ENCODE data around the gene KATNAL1.
A peak's percentile ranks its signal among the peaks of the same experiment; 100 is the strongest.

Gene KATNAL1

DNA sequence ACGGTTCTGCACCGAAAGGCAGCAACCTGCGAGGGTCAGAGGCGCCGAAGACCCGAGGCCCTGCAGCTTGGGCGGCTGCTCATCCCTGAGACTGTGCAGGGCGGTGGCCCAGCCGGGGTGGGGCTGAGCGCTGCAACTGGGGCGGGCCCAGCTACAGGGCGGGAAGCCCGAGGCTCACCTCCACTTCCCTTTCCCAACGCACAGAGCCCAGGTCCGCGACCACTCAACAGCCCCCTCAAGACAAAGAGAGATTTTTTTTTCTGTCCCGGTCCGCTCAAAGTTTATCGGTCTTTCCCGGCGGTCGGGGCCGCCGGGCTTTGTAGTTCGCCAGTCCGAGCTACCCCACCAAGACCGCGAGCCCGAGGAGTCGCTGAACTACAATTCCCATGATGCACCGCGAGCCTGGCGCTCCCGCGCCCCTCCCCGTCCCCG is 573 bp downstream of the KATNAL1 start:
- DNase-seq (ENCODE audit: extremely low spot score): peak; percentile 86
- CTCF ChIA-PET: no interaction called here
- peak; percentile 41; the same call in 1 of the 2 replicates for TF ChIP-seq ZNF384 (IDR thresholded peaks at IDR 0.05)
- no peak for TF ChIP-seq PKNOX1 (IDR thresholded peaks at IDR 0.05)
- TF ChIP-seq SUZ12 (IDR thresholded peaks at IDR 0.05): peak; percentile 65; the same call in 1 of the 2 replicates
- POLR2A ChIA-PET: interaction anchor here (0.6 to 2.1 kb wide), 9 partner anchors 11 to 584 kb away, joined by 3 to 8 read pairs (median 4); no protein-coding TSS in a partner anchor

DNA sequence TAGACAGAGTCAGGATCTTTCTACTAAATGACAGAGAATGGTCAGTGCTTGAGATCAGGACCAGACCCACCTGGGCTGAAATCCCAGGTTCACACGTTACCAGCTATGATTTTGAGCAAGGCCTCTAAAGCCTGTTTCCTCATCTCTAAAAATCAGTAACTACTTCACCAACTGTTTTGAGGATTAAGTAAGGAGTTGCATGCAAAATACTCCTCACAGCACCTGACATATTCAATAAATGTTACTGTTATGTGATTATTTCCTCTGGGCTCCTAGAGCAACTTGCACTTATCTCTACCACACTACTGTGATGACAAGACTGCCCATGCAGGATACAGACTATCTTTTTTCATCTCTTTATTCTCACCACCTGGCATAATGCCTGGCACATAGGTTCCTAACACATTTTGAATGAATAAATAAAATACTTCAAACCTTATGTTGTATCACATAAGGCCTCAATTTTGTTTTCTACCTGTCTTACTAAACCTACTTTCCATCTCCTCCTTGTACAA is 1.8 kb downstream of the KATNAL1 start:
- POLR2A ChIA-PET: no interaction called here
- no peak for DNase-seq (ENCODE audit: extremely low spot score)
- CTCF ChIA-PET: no interaction called here
- TF ChIP-seq L3MBTL2 (conservative IDR thresholded peaks at IDR 0.05) (no peak), SUZ12 (IDR thresholded peaks at IDR 0.05) (no peak), ZNF384 (IDR thresholded peaks at IDR 0.05) (no peak), FOXK2 (IDR thresholded peaks at IDR 0.05) (no peak), LEF1 (IDR thresholded peaks at IDR 0.05; ENCODE audit: borderline replicate concordance) (no peak), CTBP1 (IDR thresholded peaks at IDR 0.05; ENCODE audit: borderline replicate concordance) (no peak), FOXM1 (IDR thresholded peaks at IDR 0.05; ENCODE audit: borderline replicate concordance) (no peak), FOXA1 (IDR thresholded peaks at IDR 0.05) (no peak), PKNOX1 (IDR thresholded peaks at IDR 0.05) (no peak), ARNT (IDR thresholded peaks at IDR 0.05) (no peak), SP1 (IDR thresholded peaks at IDR 0.05) (no peak), NFRKB (IDR thresholded peaks at IDR 0.05) (no peak)

- TF ChIP-seq FOXM1 (IDR thresholded peaks at IDR 0.05; ENCODE audit: borderline replicate concordance) (no peak), LEF1 (IDR thresholded peaks at IDR 0.05; ENCODE audit: borderline replicate concordance) (no peak), TARDBP (IDR thresholded peaks at IDR 0.05) (no peak), NFRKB (IDR thresholded peaks at IDR 0.05) (no peak), SP1 (IDR thresholded peaks at IDR 0.05) (no peak), ZNF384 (IDR thresholded peaks at IDR 0.05) (no peak), ELF4 (IDR thresholded peaks at IDR 0.05) (no peak), FOXK2 (IDR thresholded peaks at IDR 0.05) (no peak), FOXA1 (IDR thresholded peaks at IDR 0.05) (no peak)
- POLR2A ChIA-PET: no interaction called here
- DNase-seq (ENCODE audit: extremely low spot score): no peak
- CTCF ChIA-PET: interaction anchor here (0.6 kb wide), 1 partner anchor 198 kb away, joined by 4 read pairs; no protein-coding TSS in a partner anchor
These were observed 4.1 kb downstream of the KATNAL1 start for GRCh38 chr13:30303269-30303668.

- TF ChIP-seq BHLHE40 (IDR thresholded peaks at IDR 0.05; ENCODE audit: borderline replicate concordance) (no peak), FOXA1 (IDR thresholded peaks at IDR 0.05) (no peak), SUZ12 (IDR thresholded peaks at IDR 0.05) (no peak), FOXM1 (IDR thresholded peaks at IDR 0.05; ENCODE audit: borderline replicate concordance) (no peak), ARNT (IDR thresholded peaks at IDR 0.05) (no peak)
- no peak for DNase-seq (ENCODE audit: extremely low spot score)
- ChIA-PET CTCF (no interaction called here), POLR2A (no interaction called here)
These were observed 5.5 kb downstream of the KATNAL1 start for GRCh38 chr13:30301827-30302226.

GRCh38 chr13:30300596-30300995 is 6.8 kb downstream of the KATNAL1 start:
- ChIA-PET POLR2A (no interaction called here), CTCF (no interaction called here)
- TF ChIP-seq ZNF384 (IDR thresholded peaks at IDR 0.05) (no peak), NFRKB (IDR thresholded peaks at IDR 0.05) (no peak), SUZ12 (IDR thresholded peaks at IDR 0.05) (no peak), L3MBTL2 (conservative IDR thresholded peaks at IDR 0.05) (no peak), FOXK2 (IDR thresholded peaks at IDR 0.05) (no peak), HDGF (IDR thresholded peaks at IDR 0.05; ENCODE audit: borderline replicate concordance) (no peak), CTBP1 (IDR thresholded peaks at IDR 0.05; ENCODE audit: borderline replicate concordance) (no peak), ELF4 (IDR thresholded peaks at IDR 0.05) (no peak), FOXA1 (IDR thresholded peaks at IDR 0.05) (no peak), BHLHE40 (IDR thresholded peaks at IDR 0.05; ENCODE audit: borderline replicate concordance) (no peak), PKNOX1 (IDR thresholded peaks at IDR 0.05) (no peak), SP1 (IDR thresholded peaks at IDR 0.05) (no peak), FOXM1 (IDR thresholded peaks at IDR 0.05; ENCODE audit: borderline replicate concordance) (no peak)
- DNase-seq (ENCODE audit: extremely low spot score): no peak

DNA sequence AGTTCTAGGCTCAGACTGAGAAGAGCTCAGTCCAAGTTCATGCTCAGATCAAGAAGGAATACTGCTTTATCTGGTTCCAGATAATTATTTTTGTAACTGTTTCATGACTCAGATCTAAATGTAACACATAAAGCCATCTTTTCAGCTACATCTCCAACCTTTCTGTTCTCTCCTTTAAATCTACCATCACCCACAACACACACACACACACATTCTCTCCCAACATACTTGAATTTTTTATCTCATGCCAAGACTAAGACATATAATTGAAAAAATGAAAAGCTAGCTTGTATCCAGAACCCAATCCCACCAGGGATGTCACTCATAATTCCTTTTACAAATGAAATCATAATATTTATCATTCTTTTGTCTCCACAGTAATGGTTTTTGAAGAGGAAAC is 7.6 kb downstream of the KATNAL1 start:
- TF ChIP-seq PKNOX1 (IDR thresholded peaks at IDR 0.05) (no peak), L3MBTL2 (conservative IDR thresholded peaks at IDR 0.05) (no peak), ELF4 (IDR thresholded peaks at IDR 0.05) (no peak), SUZ12 (IDR thresholded peaks at IDR 0.05) (no peak), ZNF384 (IDR thresholded peaks at IDR 0.05) (no peak), CTBP1 (IDR thresholded peaks at IDR 0.05; ENCODE audit: borderline replicate concordance) (no peak), HDGF (IDR thresholded peaks at IDR 0.05; ENCODE audit: borderline replicate concordance) (no peak), FOXM1 (IDR thresholded peaks at IDR 0.05; ENCODE audit: borderline replicate concordance) (no peak), FOXK2 (IDR thresholded peaks at IDR 0.05) (no peak), NFRKB (IDR thresholded peaks at IDR 0.05) (no peak), BHLHE40 (IDR thresholded peaks at IDR 0.05; ENCODE audit: borderline replicate concordance) (no peak), FOXA1 (IDR thresholded peaks at IDR 0.05) (no peak), ARNT (IDR thresholded peaks at IDR 0.05) (no peak), LEF1 (IDR thresholded peaks at IDR 0.05; ENCODE audit: borderline replicate concordance) (no peak), SP1 (IDR thresholded peaks at IDR 0.05) (no peak), TARDBP (IDR thresholded peaks at IDR 0.05) (no peak)
- CTCF ChIA-PET: no interaction called here
- POLR2A ChIA-PET: no interaction called here
- no peak for DNase-seq (ENCODE audit: extremely low spot score)

Measured in HEK293T (cell line).